K562 (cell line): ENCODE results near the gene ADK.

ENCODE experiments used
- CTCF ChIP-seq, 3 experiments: IDR thresholded peaks in 2 of 3; conservative IDR thresholded peaks in 1 of 3; 2 replicates each; pipeline ENCODE4 v1.5.1; 2011 to 2012; ENCODE audit warnings: low read length in 3 of 3, mild to moderate bottlenecking in 3 of 3, control low read depth in 2 of 3, improper control_type of control experiment in 1 of 3, inconsistent platforms in 1 of 3, low read depth in 1 of 3, mixed read lengths in 1 of 3, moderate library complexity in 1 of 3; ENCODE audit not compliant: insufficient read depth in 2 of 3
- NFE2L1 ChIP-seq: fragments of 450-650 bp; IDR thresholded peaks from 2 replicates; pipeline ENCODE4 v1.6.1; 2016; ENCODE audit warnings: missing genetic modification characterization, low read depth, mild to moderate bottlenecking, missing compliant biosample characterization, moderate library complexity, borderline replicate concordance
- NR4A1 ChIP-seq, 2 experiments: fragments of 250-450 bp in 1 of 2; fragments of 450-650 bp in 1 of 2; sonication (Bioruptor Pico) in 1 of 2; IDR thresholded peaks; 2 replicates each; pipeline versions ENCODE4 v1.4.0 to v1.6.1; 2016 to 2020; ENCODE audit warnings: mild to moderate bottlenecking in 2 of 2, missing compliant biosample characterization in 1 of 2, missing genetic modification characterization in 1 of 2, moderate library complexity in 1 of 2
- TEAD4 ChIP-seq, 2 experiments: sonication (generic) in 1 of 2; formaldehyde crosslinking in 1 of 2; IDR thresholded peaks; 2 replicates each; pipeline versions ENCODE4 v1.6.1 to v1.8.0; 2012 to 2022; ENCODE audit warnings: borderline replicate concordance in 1 of 2, inconsistent platforms in 1 of 2, low read length in 1 of 2, mild to moderate bottlenecking in 1 of 2, missing genetic modification reagents in 1 of 2

GRCh38 chr10:74539317-74539716, 388.3 kb downstream of the ADK start:
- no peak for TF ChIP-seq NFE2L1 (tag)
- no peak for TF ChIP-seq NR4A1 (CRISPR knock-in tag; IDR thresholded peaks at IDR 0.05)
- TF ChIP-seq NR4A1 (tag; IDR thresholded peaks at IDR 0.05), result no peak
- no peak for TF ChIP-seq TEAD4 (IDR thresholded peaks at IDR 0.05; ENCODE audit: low read length)
- no peak for TF ChIP-seq TEAD4 (CRISPR knock-in tag; IDR thresholded peaks at IDR 0.05; ENCODE audit: borderline replicate concordance)
- TF ChIP-seq CTCF (IDR thresholded peaks at IDR 0.05 in 2 of 3, conservative IDR thresholded peaks at IDR 0.05 in 1 of 3; ENCODE audit: insufficient read depth in 2 of 3, low read depth in 1 of 3, low read length in 3 of 3), result no peak
